Fibroblast of lung (primary cell): ENCODE measurements around the gene CCDC141. TPM values are rescaled to one million over a fixed set of nuclear protein-coding genes. Genes with fewer than 3 reads are reported as not detected.

Experiments
- DNase-seq, 2 donors: peaks; one replicate each; pipeline versions ENCODE4 v3.0.0 to v3.0.0-alpha.2; 2010; ENCODE audit warnings: low read depth in 2 of 2
- H2AFZ ChIP-seq: 2 replicates; pipeline ENCODE4 v1.5.1; 2012; ENCODE audit warnings: low read length, control low read depth, inconsistent platforms
- H3K27ac ChIP-seq: 2 replicates; pipeline ENCODE4 v1.5.1; 2011; ENCODE audit warnings: low read length, control low read depth; ENCODE audit not compliant: insufficient read depth
- H3K27me3 ChIP-seq: 2 replicates; pipeline ENCODE4 v1.5.1; 2011; ENCODE audit warnings: mild to moderate bottlenecking, low read length; ENCODE audit not compliant: control insufficient read depth, insufficient read depth
- H3K36me3 ChIP-seq: 2 replicates; pipeline ENCODE4 v1.5.1; 2011; ENCODE audit warnings: low read length; ENCODE audit not compliant: control insufficient read depth, insufficient read depth
- H3K4me1 ChIP-seq: 2 replicates; pipeline ENCODE4 v1.5.1; 2011; ENCODE audit warnings: low read length; ENCODE audit not compliant: control insufficient read depth, insufficient read depth; ENCODE audit errors: extremely low read depth
- H3K4me2 ChIP-seq: 2 replicates; pipeline ENCODE4 v1.5.1; 2011; ENCODE audit warnings: low read length, control low read depth; ENCODE audit not compliant: insufficient read depth; ENCODE audit errors: extremely low read depth
- H3K4me3 ChIP-seq, 4 experiments: fragments of 200-600 bp in 1 of 4; sonication (generic) in 1 of 4; replicated peaks in 1 of 4; 2 replicates each; pipeline ENCODE4 v1.5.1; 2011 to 2016; ENCODE audit warnings: low read length in 4 of 4, low read depth in 3 of 4, mild to moderate bottlenecking in 3 of 4, control low read depth in 2 of 4, inconsistent platforms in 1 of 4, mixed read lengths in 1 of 4; ENCODE audit not compliant: insufficient read depth in 1 of 4; ENCODE audit errors: control extremely low read depth in 1 of 4
- H3K79me2 ChIP-seq: 2 replicates; pipeline ENCODE4 v1.5.1; 2012; ENCODE audit warnings: mild to moderate bottlenecking, low read length, inconsistent platforms; ENCODE audit not compliant: control insufficient read depth, insufficient read depth
- H3K9ac ChIP-seq: 2 replicates; pipeline ENCODE4 v1.5.1; 2011; ENCODE audit warnings: mild to moderate bottlenecking, low read length, control low read depth; ENCODE audit not compliant: insufficient read depth
- H3K9me3 ChIP-seq: 2 replicates; pipeline ENCODE4 v1.5.1; 2012; ENCODE audit warnings: low read depth, low read length; ENCODE audit not compliant: control insufficient read depth, insufficient read depth
- H4K20me1 ChIP-seq: 2 replicates; pipeline ENCODE4 v1.5.1; 2011; ENCODE audit warnings: low read length; ENCODE audit not compliant: control insufficient read depth, insufficient read depth; ENCODE audit errors: extremely low read depth
- CTCF ChIP-seq, 2 donors: IDR thresholded peaks in 1 of 2; conservative IDR thresholded peaks in 1 of 2; 1 replicate in 1 of 2; 2 replicates in 1 of 2; pipeline ENCODE4 v1.5.1; 2011 to 2012; ENCODE audit warnings: low read length in 2 of 2, control low read depth in 1 of 2, inconsistent platforms in 1 of 2, low read depth in 1 of 2, mild to moderate bottlenecking in 1 of 2
- EZH2 ChIP-seq: IDR thresholded peaks from 2 replicates; pipeline ENCODE4 v1.5.1; 2012; ENCODE audit warnings: low read length, control low read depth, mild to moderate bottlenecking; ENCODE audit errors: missing control alignments
- polyA plus RNA-seq, 2 donors: library from polyadenylated mRNA; depleted of rRNA in 1 of 2; stranded (reverse) in 1 of 2; unstranded in 1 of 2; fragments of >200 nt; gene quantifications; 2 replicates each; pipeline ENCODE4 v1.2.1, GENCODE V29; 2011 to 2012; ENCODE audit warnings: missing spikeins in 1 of 2
- total RNA-seq: library from RNA; depleted of rRNA; stranded (reverse); fragments of >200 nt; gene quantifications from 2 replicates; pipeline ENCODE4 v1.2.1, GENCODE V29; 2014

CCDC141 gene
- total and polyA plus RNA-seq, 2 donors (not counting 1 experiment from before 2014, with no cell fraction given): 0.03 to 0.17 TPM

GRCh38 chr2:178934571-178934970 is 115.4 kb downstream of the CCDC141 start:
- Histone ChIP-seq H2AFZ (no peak overlapping the region), H3K9me3 (no peaks in the 10 kb centered on the region), H3K4me3 (no peak overlapping the region), H3K9ac (no peak overlapping the region), H3K4me1 (no peaks in the 10 kb centered on the region), H3K79me2 (no peaks in the 10 kb centered on the region), H3K4me2 (no peak overlapping the region), H3K36me3 (no peaks in the 10 kb centered on the region), H3K27ac (no peak overlapping the region), H3K27me3 (no peaks in the 10 kb centered on the region), H4K20me1 (no peaks in the 10 kb centered on the region)
- TF ChIP-seq EZH2 (no peak), CTCF (conservative IDR thresholded peaks at IDR 0.05 in 1 of 2, IDR thresholded peaks at IDR 0.05 in 1 of 2; ENCODE audit: low read depth in 1 of 2, low read length in 2 of 2) (no peak)
- no peak for DNase-seq

GRCh38 chr2:178933493-178933892 is 116.4 kb downstream of the CCDC141 start:
- no peaks in the 10 kb centered on the region for H3K79me2 ChIP-seq
- no peak overlapping the region for H3K9ac ChIP-seq
- H3K4me1 ChIP-seq: no peaks in the 10 kb centered on the region
- DNase-seq: no peak
- no peaks in the 10 kb centered on the region for H3K9me3 ChIP-seq
- no peak overlapping the region for H3K4me3 ChIP-seq
- H3K4me2 ChIP-seq: no peak overlapping the region
- TF ChIP-seq CTCF (conservative IDR thresholded peaks at IDR 0.05 in 1 of 2, IDR thresholded peaks at IDR 0.05 in 1 of 2; ENCODE audit: low read depth in 1 of 2, low read length in 2 of 2) (no peak), EZH2 (no peak)
- H2AFZ ChIP-seq: no peak overlapping the region
- no peaks in the 10 kb centered on the region for H3K36me3 ChIP-seq
- H3K27ac ChIP-seq: no peak overlapping the region
- no peaks in the 10 kb centered on the region for H3K27me3 ChIP-seq
- H4K20me1 ChIP-seq: no peaks in the 10 kb centered on the region

- Histone ChIP-seq H3K27me3 (no peaks in the 10 kb centered on the region), H2AFZ (no peak overlapping the region), H3K27ac (no peak overlapping the region), H3K9me3 (no peaks in the 10 kb centered on the region), H3K36me3 (no peaks in the 10 kb centered on the region), H3K4me2 (no peak overlapping the region), H3K9ac (no peak overlapping the region), H3K79me2 (no peaks in the 10 kb centered on the region), H4K20me1 (no peaks in the 10 kb centered on the region), H3K4me1 (no peaks in the 10 kb centered on the region), H3K4me3 (no peak overlapping the region)
- TF ChIP-seq CTCF (conservative IDR thresholded peaks at IDR 0.05 in 1 of 2, IDR thresholded peaks at IDR 0.05 in 1 of 2; ENCODE audit: low read depth in 1 of 2, low read length in 2 of 2): no peak
- no peak for TF ChIP-seq EZH2
- DNase-seq: no peak
These were observed 121.9 kb downstream of the CCDC141 start for GRCh38 chr2:178928077-178928476.
